Retina (tissue), 1 donor: ENCODE measurements around the gene KIF6.
A peak's percentile ranks its signal among the peaks of the same experiment; 100 is the strongest.

Source experiments
- DNase-seq: peaks from one replicate; pipeline ENCODE4 v3.0.0-alpha.2; 2016

The KIF6 gene

GRCh38 chr6:39440039-39440426, 285.2 kb downstream of the KIF6 start:
- DNase-seq, result no peak

GRCh38 chr6:39439342-39440038, 285.7 kb downstream of the KIF6 start:
- no peak for DNase-seq

- no peak for DNase-seq
Observed at GRCh38 chr6:39433630-39434029, 291.6 kb downstream of the KIF6 start.

- no peak for DNase-seq
Observed at GRCh38 chr6:39432330-39433025, 292.7 kb downstream of the KIF6 start.

- DNase-seq, result peak; percentile 46
Observed at GRCh38 chr6:39430871-39431523, 294.2 kb downstream of the KIF6 start.

- DNase-seq, result no peak
Observed at GRCh38 chr6:39430446-39430845, 294.8 kb downstream of the KIF6 start.

GRCh38 chr6:39428816-39429215, 296.4 kb downstream of the KIF6 start:
- no peak for DNase-seq

- DNase-seq, result no peak
Observed at GRCh38 chr6:39428152-39428551, 297.1 kb downstream of the KIF6 start.

GRCh38 chr6:39426073-39426456, 299.1 kb downstream of the KIF6 start:
- peak; percentile 30 for DNase-seq

- no peak for DNase-seq
Observed at GRCh38 chr6:39425346-39426072, 299.7 kb downstream of the KIF6 start.

GRCh38 chr6:39424831-39425230, 300.4 kb downstream of the KIF6 start:
- no peak for DNase-seq

GRCh38 chr6:39422238-39422637, 303.0 kb downstream of the KIF6 start:
- DNase-seq, result no peak

- DNase-seq, result no peak
Observed at GRCh38 chr6:39421383-39422225, 303.6 kb downstream of the KIF6 start.

- DNase-seq, result no peak
Observed at GRCh38 chr6:39420300-39421265, 304.6 kb downstream of the KIF6 start.

GRCh38 chr6:39419607-39420006, 305.6 kb downstream of the KIF6 start:
- DNase-seq, result no peak

- DNase-seq, result no peak
Observed at GRCh38 chr6:39417440-39417839, 307.8 kb downstream of the KIF6 start.

- DNase-seq, result no peak
Observed at GRCh38 chr6:39416728-39417127, 308.5 kb downstream of the KIF6 start.

- no peak for DNase-seq
Observed at GRCh38 chr6:39416026-39416425, 309.2 kb downstream of the KIF6 start.

- no peak for DNase-seq
Observed at GRCh38 chr6:39415482-39415881, 309.7 kb downstream of the KIF6 start.

GRCh38 chr6:39411465-39411864, 313.7 kb downstream of the KIF6 start:
- no peak for DNase-seq

GRCh38 chr6:39411001-39411400, 314.2 kb downstream of the KIF6 start:
- DNase-seq, result no peak
